OCI-LY7 (cell line): ENCODE data around the gene PRSS8.

Source experiments
- CTCF ChIP-seq: fragments of 200-600 bp; sonication (generic); conservative IDR thresholded peaks from 2 replicates; pipeline ENCODE4 v1.5.1; 2014; ENCODE audit warnings: mild to moderate bottlenecking, antibody characterized with exemption, low read length, moderate library complexity, mixed read lengths
- EZH2phosphoT487 ChIP-seq: fragments of 200-600 bp; sonication (generic); IDR thresholded peaks from 2 replicates; pipeline ENCODE4 v1.6.1; 2018; ENCODE audit warnings: low read depth, borderline replicate concordance, mild to moderate bottlenecking, mixed run types, antibody characterized with exemption, low read length, moderate library complexity, mixed read lengths

GRCh38 chr16:31157136-31157535 is 21.6 kb upstream of the PRSS8 start:
- no peak for TF ChIP-seq EZH2phosphoT487
- TF ChIP-seq CTCF = no peak
